ENCODE measurements around the gene DBET.
"Not testable (repeated sequence)": the region's sequence is repeated elsewhere in the genome, so short reads cannot be mapped to it uniquely, and the experiment has no call there.

The DBET gene

GRCh38 chr4:190064342-190064741 is at the start of gene DBET:
Gene DBET (plus strand): TSS chr4:190064502.
- not testable (repeated sequence) for DNase-seq

DNA sequence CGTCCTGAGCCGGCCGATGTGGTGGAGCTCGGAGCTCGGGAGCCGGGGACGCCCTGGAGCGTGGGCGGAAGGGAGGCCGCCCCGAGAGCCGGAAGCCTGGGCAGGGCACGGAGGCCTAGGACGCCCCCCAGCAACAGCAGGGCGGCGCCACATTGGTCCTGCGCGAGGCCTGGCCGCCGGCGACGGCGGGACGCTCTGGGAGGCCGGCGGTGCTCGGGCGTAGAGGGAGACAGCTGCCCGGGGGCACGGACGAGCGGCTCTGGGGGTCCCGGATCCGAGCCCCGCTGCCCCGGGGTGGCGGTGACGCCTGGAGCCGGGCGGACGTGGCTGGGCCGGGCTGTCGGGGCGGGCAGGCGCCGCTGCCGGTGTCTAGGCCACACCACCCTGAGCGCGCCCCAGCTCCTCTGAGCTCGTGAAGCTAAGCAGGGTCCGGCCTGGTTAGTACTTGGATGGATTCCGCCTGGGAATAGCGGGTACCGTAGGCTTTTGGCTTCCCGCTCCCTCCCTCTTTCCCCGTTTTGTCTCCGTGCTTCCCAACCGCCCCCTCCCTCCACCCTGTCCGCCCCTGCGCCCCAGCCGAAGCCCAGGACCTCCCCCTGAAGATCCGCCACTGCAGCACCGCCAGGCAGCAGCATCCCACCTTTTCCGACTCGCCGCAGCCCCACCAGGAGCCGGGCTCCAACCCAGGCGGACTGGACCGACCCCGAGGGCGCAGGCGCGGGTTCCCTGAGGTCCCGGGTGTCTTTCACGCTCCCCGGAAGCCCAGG is 49.3 kb upstream of the DBET start:
- DNase-seq = no peak

- DNase-seq = no peak
Observed at GRCh38 chr4:190015538-190016368, 48.5 kb upstream of the DBET start.

DNA sequence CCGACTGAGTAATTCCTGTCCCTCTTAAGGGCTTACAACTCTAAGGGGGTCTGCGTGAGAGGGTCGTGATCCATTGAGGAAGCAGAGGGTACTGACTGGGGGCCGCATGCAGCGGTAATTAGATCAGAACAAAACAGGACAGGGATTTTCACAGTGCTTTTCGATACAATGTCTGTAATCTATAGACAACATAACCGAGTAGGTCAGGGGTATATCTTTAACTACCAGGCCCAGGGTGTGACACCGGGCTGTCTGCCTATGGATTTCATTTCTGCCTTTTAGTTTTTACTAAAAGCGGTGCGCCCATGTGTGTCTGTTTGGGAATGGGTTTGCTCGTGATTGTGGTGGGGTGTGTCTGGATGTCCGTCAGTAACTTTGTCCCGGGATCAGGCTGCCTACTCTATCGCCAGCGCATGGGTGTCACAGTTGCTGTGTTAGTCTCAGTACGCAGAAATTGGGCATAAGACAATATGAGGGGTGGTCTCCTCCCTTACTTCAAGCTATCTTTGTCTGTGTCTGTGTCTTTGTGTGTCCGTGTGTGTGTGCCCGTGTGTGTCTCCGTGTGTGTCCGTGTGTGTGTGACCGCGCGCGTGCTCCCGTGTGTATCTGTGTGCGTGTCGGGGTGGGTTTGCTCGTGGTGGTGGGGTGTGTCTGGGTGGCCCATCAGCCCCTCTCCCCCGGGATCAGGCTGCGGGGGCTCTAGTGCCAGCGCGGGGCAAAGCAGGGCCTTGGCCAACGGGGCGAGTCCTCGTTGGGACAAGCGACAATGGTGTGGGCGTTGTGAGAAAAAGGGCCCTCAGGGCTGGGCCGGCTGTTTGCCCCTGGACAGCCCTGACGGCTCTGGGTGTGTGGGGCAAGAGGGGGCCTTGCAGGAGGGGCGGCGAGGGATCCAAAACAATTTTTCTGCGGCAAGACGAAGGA is 47.7 kb upstream of the DBET start:
- DNase-seq = no peak

- DNase-seq = no peak
Observed at GRCh38 chr4:190017357-190018200, 46.7 kb upstream of the DBET start.

DNA sequence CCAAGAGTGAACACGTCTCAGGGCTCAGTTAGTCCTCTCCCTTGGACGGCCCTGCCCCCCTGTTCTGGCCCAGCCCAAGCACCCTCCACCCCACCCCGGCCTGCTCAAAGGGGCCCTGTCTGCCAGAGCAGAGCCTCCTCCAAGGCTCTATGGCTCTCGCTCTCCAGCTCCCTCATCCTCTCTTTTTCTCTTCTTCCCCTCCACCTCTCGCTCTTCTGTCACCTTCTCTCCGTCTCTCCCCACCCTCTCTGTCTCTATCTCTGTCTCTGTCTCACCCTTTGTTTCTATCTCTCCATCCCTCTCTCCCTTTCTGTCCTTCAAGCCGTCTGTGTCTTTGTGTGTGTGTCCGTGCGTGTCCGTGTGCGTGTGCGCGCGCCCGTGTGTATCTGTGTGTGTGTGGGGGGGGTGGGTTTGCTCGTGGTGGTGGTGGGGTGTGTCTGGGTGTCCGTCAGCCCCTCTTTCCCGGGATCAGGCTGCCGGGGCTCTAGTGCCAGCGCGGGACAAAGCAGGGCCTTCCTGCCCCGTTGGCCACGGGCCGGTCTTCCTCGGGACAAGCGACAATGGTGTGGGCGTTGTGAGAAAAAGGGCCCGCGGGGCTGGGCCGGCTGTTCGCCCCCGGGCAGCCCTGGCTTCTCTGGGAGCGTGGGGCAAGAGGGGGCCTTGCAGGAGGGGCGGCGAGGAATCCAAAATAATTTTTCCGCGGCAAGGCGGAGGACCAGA is 45.9 kb upstream of the DBET start:
- no peak for DNase-seq

DNA sequence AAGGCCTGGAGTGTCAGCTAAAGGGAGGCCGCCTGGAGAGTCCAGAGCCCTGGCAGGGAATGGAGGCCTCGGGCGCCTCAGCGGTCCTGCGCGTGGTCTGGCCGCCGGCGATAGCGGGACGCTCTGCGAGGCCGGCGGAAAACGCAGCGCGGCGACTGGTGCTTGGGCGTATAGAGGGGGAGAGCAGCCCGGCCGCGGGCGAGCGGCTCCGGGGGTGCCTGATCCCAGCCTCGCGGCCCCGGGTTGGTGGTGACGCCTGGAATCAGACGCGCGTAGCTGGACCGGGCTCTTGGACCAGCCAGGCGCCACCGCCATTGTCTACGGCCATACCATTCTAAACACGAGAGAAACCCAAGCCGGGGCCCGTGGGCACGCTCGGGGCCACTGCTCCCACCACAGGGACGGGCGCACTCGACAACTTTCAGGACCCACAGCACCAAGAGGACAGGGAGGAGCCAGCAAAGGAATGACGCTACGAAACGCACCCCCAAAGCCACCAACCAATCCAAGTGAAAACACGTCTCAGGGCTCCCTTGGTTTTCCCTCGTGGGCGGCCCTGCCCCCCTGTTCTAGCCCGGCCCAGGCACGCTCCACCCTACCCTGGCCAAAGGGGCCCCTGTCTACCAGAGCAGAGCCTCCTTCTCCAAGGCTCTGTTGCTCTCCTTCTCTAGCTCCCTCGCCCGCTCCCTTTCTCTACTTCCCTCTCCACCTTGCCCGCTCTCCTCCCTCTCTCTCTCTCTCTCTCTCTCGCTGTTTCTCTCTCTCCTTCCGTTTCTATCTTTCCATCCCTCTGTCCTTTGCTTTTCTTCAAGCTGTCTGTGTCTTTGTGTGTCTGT is 45.1 kb upstream of the DBET start:
- no peak for DNase-seq

DNA sequence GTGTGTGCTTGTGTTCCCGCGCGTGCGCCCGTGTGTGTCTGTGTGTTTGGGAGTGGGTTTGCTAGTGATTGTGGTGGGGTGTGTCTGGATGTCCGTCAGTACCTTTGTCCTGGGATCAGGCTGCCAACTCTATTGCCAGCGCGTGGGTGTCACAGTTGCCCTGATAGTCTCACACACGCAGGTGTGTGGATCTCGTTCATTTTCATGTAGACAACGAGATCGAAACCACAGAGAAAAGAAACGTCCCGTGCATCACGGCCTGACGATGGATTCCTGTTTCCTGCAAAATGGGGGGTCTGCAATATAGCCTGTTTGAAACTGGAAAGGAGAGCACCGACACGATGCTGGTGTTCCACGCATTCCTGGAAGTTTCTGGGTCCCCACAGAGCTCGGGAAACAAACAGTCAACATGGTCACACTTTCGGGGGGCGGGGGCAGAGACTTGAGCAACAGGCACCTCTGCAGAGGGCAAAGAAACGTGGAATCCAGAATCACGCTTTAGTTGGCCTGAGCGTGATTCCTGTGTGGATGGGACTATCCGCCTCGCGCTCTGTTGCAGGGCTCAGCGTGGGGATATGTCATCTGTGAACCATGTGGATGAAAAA is 44.3 kb upstream of the DBET start:
- not testable (repeated sequence) for DNase-seq

GRCh38 chr4:190020790-190021717 is 43.2 kb upstream of the DBET start:
- no peak for DNase-seq

DNA sequence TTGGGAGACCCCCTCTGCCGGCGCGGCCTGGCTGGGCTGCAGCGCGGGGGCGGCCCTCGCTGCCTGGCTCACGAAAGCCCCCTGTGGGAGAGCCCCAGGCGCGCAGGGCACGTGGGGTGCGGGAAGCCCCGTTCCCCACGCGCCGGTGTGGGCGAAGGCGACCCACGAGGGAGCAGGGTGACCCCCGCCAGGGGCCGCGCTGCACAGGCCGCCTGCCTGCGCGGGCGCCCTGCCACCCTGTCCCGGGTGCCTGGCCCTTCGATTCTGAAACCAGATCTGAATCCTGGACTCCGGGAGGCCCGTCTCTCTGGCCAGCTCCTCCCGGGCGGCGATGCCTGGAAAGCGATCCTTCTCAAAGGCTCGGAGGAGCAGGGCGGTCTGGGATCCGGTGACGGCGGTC is 42.3 kb upstream of the DBET start:
- DNase-seq = not testable (repeated sequence)

DNA sequence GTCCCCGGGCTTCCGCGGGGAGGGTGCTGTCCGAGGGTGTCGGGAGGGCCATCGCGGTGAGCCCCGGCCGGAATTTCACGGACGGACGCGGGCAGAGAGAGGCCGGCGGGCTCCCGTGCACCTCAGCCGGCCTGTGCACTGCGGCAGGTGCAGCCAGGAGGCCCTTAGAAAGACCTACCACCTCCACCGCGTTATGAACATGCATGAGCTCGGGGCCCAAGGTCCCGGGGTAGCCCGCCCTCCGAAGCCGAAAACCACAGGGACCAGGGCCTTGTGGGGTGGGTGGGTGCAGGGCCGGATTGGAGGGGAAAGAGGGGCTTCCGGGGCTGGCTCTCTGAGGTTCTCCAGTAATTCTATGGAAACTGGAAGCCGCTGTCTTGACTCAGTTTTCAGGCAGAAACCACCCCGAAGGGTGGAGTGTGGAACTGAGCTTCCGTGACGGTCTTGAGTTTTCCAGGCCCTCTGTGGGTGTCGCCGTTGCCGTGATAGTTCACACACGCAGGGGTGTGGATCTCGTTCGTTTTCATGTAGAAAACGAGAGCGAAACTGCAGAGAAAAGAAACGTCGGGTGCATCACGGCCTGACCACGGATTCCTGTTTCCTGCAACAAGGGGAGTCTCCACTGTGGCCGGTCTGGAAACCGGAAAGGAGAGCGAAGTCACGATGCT is 41.6 kb upstream of the DBET start:
- not testable (repeated sequence) for DNase-seq

GRCh38 chr4:190027156-190027555 is 37.1 kb upstream of the DBET start, which contains the start of gene FRG2:
Gene FRG2 (minus strand): TSS chr4:190027256. CDS start chr4:190027204, 52 bp downstream.
- not testable (repeated sequence) for DNase-seq

- not testable (repeated sequence) for DNase-seq
Observed at GRCh38 chr4:190031264-190031663, 33.0 kb upstream of the DBET start.

DNA sequence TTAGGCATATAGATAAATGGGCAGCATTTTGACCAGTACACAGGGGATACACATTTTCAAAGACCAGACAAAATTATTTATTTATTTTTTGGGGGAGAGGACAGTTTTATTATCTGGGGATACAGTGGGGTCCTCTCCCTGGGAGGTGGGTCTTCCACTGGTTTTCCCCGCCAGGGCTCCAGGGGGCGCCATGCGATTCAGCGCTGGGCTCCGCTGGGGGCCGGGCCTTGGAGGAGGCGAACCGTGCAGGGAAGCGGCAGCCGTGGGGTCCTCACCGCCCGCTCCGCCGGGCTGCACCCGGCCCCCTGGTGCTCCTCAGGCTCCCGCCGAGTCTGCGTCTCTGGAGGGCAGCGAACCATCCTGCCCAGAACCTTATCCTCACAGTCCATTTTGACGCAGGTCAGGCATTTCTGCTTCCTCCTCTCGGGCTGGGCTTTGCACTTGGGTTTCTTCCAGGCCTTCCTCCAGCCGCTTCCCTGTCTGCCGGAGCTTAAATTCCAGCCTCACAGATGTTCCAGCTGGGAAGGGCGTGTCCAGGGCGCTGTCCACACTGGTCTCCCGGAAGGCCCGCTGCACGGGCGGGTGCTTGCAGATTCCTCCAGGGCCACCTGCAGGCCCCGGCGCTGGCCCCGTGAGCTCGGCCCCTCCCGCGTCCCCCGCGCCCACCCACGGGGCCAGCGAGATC is 26.5 kb upstream of the DBET start:
- DNase-seq = not testable (repeated sequence)

DNA sequence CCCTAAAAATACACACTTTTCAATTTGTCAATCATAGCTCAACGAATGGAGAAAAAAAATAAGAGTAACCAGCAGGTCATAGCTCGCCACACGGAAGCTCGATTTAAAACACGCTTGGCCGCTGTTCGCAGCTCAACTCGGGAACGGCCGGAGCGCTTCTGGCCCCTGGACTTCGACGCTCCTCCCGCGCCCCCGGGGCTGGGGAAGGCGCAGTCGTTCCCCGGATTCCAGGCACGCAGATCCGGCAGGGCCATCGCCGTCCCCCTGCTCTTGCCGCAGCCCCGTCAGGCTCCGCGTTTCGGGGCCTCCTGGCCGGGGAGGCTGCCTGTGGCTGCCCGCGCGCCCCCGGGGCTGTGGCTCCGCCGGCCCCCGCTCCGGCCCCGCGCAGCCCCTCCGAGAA is 23.4 kb upstream of the DBET start:
- DNase-seq = not testable (repeated sequence)

- not testable (repeated sequence) for DNase-seq
Observed at GRCh38 chr4:190047627-190048026, 16.7 kb upstream of the DBET start.
